ENCODE results near the gene FAM117A.

The FAM117A gene

DNA sequence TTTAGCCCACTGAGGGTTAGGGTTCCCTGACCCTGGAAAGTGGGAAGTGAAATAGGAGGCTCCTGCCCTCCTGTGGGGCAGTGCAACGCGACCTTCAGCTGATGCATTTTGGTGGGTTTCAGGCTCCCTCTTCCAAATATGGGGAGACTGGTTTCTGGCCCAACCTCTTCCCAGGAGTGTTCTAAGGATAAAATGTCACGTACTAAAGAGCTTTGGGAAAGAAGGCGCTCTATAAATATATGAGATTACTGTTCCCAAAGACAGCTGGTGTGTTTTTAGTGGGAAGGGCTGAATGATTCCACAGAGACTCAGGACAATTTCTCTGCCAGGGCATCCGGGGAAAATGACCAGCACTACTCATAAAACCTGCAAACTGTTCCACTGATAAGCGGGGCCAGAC lies 65.9 kb downstream of the FAM117A start:
- DNase-seq (ENCODE audit: low read depth) = no peak

DNA sequence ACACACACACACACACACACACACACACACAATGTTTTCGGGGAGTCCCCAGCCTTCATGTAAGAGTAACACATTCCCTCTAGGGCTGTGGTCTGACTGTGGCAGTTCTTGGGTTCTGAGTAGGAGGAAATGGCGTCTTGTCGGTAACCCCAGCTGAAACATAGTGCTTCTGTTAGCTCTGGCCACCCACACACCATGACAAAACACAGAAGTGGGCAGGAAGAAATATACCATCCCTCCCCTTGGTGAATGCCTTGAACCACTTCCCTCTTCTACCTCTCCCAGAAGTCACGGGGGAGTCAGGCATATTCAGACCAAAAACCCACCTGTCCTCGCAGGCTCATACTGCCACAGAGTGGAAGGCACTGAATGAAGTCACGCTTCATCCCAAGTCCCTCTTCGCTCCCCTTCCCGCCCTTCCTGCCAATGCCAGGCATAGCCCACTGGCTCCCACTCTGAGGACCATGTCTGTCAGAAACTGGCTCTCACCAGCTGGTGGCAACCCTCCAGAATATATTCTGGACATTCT lies 67.6 kb downstream of the FAM117A start:
- TF ChIP-seq, protein P1, sequence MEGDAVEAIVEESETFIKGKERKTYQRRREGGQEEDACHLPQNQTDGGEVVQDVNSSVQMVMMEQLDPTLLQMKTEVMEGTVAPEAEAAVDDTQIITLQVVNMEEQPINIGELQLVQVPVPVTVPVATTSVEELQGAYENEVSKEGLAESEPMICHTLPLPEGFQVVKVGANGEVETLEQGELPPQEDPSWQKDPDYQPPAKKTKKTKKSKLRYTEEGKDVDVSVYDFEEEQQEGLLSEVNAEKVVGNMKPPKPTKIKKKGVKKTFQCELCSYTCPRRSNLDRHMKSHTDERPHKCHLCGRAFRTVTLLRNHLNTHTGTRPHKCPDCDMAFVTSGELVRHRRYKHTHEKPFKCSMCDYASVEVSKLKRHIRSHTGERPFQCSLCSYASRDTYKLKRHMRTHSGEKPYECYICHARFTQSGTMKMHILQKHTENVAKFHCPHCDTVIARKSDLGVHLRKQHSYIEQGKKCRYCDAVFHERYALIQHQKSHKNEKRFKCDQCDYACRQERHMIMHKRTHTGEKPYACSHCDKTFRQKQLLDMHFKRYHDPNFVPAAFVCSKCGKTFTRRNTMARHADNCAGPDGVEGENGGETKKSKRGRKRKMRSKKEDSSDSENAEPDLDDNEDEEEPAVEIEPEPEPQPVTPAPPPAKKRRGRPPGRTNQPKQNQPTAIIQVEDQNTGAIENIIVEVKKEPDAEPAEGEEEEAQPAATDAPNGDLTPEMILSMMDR (IDR thresholded peaks at IDR 0.05; ENCODE audit: low read depth, low read length, missing control alignments) = no peak
- H3K4me3 ChIP-seq (ENCODE audit: low read depth, low read length) = no peak overlapping the region
- peak; percentile 76 for DNase-seq (ENCODE audit: low read depth)

More for the DNA sequence above, 65.9 kb downstream of the FAM117A start:
- no peak overlapping the region for H3K4me3 ChIP-seq (ENCODE audit: low read depth, low read length)
- TF ChIP-seq, protein P1 (IDR thresholded peaks at IDR 0.05; ENCODE audit: low read depth, low read length, missing control alignments) = no peak

DNA sequence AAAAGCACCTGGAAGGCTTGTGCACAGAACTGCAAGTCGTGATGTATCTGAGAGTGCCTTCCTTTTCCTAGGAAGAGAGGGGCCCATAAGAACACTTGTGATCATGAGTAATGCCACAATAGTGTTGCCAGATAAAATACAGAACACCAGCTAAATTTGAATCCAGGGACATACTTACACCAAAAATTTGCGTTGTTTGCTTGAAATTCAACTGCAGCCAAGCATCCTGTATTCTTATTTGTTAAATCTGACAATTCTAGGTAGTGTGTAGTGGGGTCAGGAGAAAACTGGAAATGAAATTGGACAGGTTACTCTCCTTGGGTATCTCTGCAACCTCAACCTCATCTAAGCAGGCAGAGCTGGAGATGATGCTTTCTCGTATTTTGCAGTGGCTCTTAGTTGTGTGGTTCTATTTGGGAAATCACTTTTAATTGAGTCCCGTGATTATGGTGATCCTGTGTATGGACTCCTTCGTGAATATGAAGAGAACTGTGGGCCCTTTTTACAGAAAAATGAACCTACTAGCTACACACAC lies 68.2 kb downstream of the FAM117A start:
- H3K4me3 ChIP-seq (ENCODE audit: low read depth, low read length) = no peak overlapping the region
- TF ChIP-seq, protein P1 (IDR thresholded peaks at IDR 0.05; ENCODE audit: low read depth, low read length, missing control alignments) = no peak
- no peak for DNase-seq (ENCODE audit: low read depth)

DNA sequence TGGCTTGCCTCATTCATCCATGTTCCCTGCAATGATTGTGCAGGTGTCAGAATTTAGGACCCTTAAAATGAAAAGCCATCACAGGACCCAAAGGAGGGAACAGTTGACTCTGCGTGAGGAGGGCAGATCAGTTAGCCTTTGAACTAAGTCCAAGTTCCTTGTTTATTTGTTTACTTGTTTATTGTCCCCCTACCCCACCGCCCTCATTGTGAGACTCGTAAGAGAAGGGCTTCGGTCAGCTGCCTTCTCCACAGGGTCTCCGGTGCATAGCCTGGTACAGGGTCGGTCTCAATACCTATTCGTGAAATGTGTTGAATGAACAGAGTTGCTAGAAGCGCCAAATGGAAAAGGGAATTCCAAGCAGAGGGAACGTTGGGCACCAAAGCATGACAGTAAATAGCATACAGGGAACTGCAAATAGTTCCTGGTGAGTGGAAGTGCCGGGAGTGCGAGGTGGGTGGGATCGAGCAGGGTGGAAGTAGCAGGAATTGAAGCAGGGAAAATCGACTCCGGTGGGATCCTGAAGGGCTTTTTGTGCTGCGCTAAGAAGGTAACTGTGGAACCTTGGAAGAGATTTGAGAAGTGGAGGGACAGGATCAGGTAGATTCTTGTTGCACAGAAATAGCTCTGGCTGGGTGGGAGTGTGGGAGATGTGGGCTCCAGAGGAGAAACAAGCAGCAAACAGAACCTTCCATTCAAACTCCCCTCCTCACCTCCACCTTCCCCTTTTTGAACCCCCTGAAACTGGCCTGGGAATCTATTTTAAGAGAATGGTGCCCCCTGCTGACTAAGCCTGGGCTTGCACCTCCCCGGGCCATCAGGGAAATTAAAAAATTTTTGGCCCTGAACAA lies 68.9 kb downstream of the FAM117A start:
- no peak for DNase-seq (ENCODE audit: low read depth)
- TF ChIP-seq, protein P1 (IDR thresholded peaks at IDR 0.05; ENCODE audit: low read depth, low read length, missing control alignments) = peak; percentile 77
- no peak overlapping the region for H3K4me3 ChIP-seq (ENCODE audit: low read depth, low read length)

DNA sequence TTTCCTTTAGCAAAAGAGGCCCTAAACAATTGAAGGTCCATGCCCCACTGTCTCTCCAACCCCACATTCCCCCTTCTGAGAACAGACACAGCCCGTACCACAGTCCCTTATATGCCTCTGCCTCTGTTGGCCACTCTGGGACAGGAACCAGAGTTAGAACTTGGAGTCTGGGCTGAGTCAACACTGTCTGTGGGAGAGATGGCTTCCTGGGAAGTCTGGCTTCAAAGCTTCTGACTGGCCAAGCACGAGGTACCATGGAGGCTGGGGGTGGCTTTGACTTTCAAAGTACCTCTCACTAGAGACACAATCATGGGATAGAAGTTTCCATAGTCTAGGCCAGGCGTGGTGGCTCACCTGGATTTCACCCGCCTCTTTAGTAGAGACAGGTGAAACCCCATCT lies 71.2 kb downstream of the FAM117A start:
- H3K4me3 ChIP-seq (ENCODE audit: low read depth, low read length) = no peak overlapping the region
- TF ChIP-seq, protein P1 (IDR thresholded peaks at IDR 0.05; ENCODE audit: low read depth, low read length, missing control alignments) = no peak
- no peak for DNase-seq (ENCODE audit: low read depth)

DNA sequence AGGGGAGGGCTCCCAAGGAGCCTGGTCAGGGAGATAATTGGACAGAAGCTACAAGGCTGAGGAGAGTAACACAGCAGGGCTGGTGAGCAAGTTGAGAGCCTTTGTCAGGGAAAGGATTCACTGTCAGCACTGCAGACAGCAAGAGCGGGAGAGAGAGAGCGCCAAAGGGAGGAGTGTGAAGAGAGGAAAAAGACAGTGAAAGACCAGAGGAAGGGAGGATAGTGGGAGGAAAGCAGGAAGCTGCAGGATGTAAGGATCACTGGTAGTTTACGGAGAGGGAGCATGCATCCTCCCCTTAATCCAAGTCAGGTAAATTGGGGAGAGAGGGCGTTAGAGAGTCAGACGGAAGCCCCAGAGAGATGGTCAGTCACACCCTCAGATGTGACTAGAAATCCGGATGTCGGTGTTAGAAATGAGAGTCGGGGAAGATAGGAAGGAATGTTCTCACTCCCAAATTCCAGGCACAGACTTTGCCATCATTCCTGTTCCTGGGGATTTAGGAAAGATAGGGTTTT lies 72.2 kb downstream of the FAM117A start:
- H3K4me3 ChIP-seq (ENCODE audit: low read depth, low read length) = no peak overlapping the region
- no peak for DNase-seq (ENCODE audit: low read depth)
- TF ChIP-seq, protein P1 (IDR thresholded peaks at IDR 0.05; ENCODE audit: low read depth, low read length, missing control alignments) = no peak
